DOHH2 (cell line): Measurements from ENCODE around the gene HMCN2.

Source experiments
- H3F3A ChIP-seq: fragments of 200-600 bp; sonication (generic), shearing (Covaris generic); 2 replicates; pipeline ENCODE4 v1.6.0; 2016; ENCODE audit warnings: antibody characterized with exemption, mild to moderate bottlenecking; ENCODE audit not compliant: control insufficient read depth, insufficient read depth
- H3K27ac ChIP-seq: fragments of 200-600 bp; sonication (generic); 2 replicates; pipeline ENCODE4 v1.5.1; 2014; ENCODE audit warnings: low read depth, mild to moderate bottlenecking, low read length, moderate library complexity
- H3K27me3 ChIP-seq: fragments of 200-600 bp; sonication (generic); 2 replicates; pipeline ENCODE4 v1.6.1; 2014; ENCODE audit warnings: mild to moderate bottlenecking, low read length, mixed read lengths; ENCODE audit not compliant: control insufficient read depth
- H3K36me3 ChIP-seq: fragments of 200-600 bp; sonication (generic); 2 replicates; pipeline ENCODE4 v1.6.1; 2014; ENCODE audit warnings: mild to moderate bottlenecking, low read length, moderate library complexity, mixed read lengths; ENCODE audit not compliant: control insufficient read depth
- H3K4me1 ChIP-seq: fragments of 200-600 bp; sonication (generic); 2 replicates; pipeline ENCODE4 v1.6.1; 2014; ENCODE audit warnings: mild to moderate bottlenecking, low read length, mixed read lengths; ENCODE audit not compliant: control insufficient read depth
- H3K4me2 ChIP-seq: fragments of 200-600 bp; sonication (generic); 2 replicates; pipeline ENCODE4 v1.6.0; 2014; ENCODE audit warnings: mild to moderate bottlenecking, low read length, moderate library complexity
- H3K4me3 ChIP-seq: fragments of 200-600 bp; sonication (generic); 2 replicates; pipeline ENCODE4 v1.5.1; 2014; ENCODE audit warnings: mild to moderate bottlenecking, low read length, mixed read lengths
- H3K79me2 ChIP-seq: fragments of 200-600 bp; sonication (generic); 2 replicates; pipeline ENCODE4 v1.6.1; 2014; ENCODE audit warnings: mild to moderate bottlenecking, low read length, mixed read lengths; ENCODE audit not compliant: control insufficient read depth
- H3K9me2 ChIP-seq: fragments of 200-600 bp; sonication (generic); replicated peaks from 2 replicates; pipeline ENCODE4 v1.6.1; 2014; ENCODE audit warnings: mild to moderate bottlenecking, low read length, mixed read lengths; ENCODE audit not compliant: control insufficient read depth
- H3K9me3 ChIP-seq: fragments of 200-600 bp; sonication (generic); 2 replicates; pipeline ENCODE4 v1.6.1; 2014; ENCODE audit warnings: antibody characterized with exemption, low read length, mixed read lengths; ENCODE audit not compliant: control insufficient read depth, insufficient read depth
- H4K20me1 ChIP-seq: fragments of 200-600 bp; sonication (generic); 2 replicates; pipeline ENCODE4 v1.6.0; 2014; ENCODE audit warnings: low read depth, mild to moderate bottlenecking, antibody characterized with exemption, low read length, moderate library complexity; ENCODE audit not compliant: control insufficient read depth, insufficient read depth
- EZH2phosphoT487 ChIP-seq: fragments of 200-600 bp; sonication (generic); IDR thresholded peaks from 2 replicates; pipeline ENCODE4 v1.6.1; 2017; ENCODE audit warnings: borderline replicate concordance, mild to moderate bottlenecking, antibody characterized with exemption, low read length, moderate library complexity, mixed read lengths
- TF ChIP-seq, protein P1 (sequence below): fragments of 200-600 bp; sonication (generic); IDR thresholded peaks from one replicate; pipeline ENCODE4 v1.5.1; 2014; ENCODE audit warnings: antibody characterized with exemption, mild to moderate bottlenecking, low read depth, low read length; ENCODE audit not compliant: poor library complexity, severe bottlenecking

The HMCN2 gene

DNA sequence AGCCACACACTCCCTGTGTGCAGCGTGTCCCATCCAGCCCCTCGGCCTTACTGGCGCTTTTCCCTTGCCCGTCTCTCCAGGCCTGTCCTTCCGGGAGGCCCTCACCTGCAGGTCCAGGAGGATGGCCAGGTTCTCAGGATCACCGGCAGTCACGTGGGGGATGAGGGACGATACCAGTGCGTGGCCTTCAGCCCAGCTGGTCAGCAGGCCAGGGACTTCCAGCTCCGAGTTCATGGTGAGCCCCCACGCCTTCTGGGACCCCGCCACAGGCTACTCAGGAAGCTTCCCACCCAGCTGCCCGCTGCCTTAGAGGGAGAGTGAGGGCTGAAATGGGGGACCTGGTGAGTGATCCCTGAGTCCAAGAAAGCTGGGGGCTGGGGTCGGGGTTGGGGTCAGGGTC, 85.8 kb downstream of the HMCN2 start:
- Histone ChIP-seq H4K20me1 (no peaks in the 10 kb centered on the region), H3K36me3 (no peaks in the 10 kb centered on the region), H3K79me2 (no peaks in the 10 kb centered on the region), H3K4me2 (no peak overlapping the region), H3F3A (no peaks in the 10 kb centered on the region), H3K9me2 (no peaks in the 10 kb centered on the region), H3K4me1 (peaks cover 5% of the 10 kb centered on the region; the same call in 1 of the 2 replicates), H3K9me3 (no peaks in the 10 kb centered on the region), H3K4me3 (no peak overlapping the region), H3K27ac (no peak overlapping the region), H3K27me3 (no peaks in the 10 kb centered on the region)
- TF ChIP-seq, protein P1, sequence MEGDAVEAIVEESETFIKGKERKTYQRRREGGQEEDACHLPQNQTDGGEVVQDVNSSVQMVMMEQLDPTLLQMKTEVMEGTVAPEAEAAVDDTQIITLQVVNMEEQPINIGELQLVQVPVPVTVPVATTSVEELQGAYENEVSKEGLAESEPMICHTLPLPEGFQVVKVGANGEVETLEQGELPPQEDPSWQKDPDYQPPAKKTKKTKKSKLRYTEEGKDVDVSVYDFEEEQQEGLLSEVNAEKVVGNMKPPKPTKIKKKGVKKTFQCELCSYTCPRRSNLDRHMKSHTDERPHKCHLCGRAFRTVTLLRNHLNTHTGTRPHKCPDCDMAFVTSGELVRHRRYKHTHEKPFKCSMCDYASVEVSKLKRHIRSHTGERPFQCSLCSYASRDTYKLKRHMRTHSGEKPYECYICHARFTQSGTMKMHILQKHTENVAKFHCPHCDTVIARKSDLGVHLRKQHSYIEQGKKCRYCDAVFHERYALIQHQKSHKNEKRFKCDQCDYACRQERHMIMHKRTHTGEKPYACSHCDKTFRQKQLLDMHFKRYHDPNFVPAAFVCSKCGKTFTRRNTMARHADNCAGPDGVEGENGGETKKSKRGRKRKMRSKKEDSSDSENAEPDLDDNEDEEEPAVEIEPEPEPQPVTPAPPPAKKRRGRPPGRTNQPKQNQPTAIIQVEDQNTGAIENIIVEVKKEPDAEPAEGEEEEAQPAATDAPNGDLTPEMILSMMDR = no peak
- TF ChIP-seq EZH2phosphoT487 = no peak

DNA sequence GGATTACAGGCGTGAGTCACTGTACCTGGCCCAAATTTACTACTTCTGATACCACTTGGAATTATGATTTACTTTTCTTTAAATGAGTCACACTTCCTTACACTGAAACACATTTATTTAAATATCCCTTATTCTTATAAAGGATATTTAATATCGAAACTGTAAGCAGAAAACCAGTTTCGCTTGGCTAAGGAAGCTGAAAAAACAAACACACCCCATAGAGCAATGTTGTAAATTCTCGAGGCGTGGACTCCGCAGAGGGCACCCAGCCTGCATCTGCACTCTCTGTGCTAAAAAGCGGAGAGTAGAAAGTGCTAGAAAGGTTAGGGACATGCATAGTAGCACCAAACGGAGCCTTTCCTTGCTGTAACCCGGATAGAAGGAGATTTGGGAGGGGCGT, 86.5 kb downstream of the HMCN2 start:
- no peaks in the 10 kb centered on the region for H3K9me2 ChIP-seq
- H3K4me2 ChIP-seq = no peak overlapping the region
- H3K27me3 ChIP-seq = no peaks in the 10 kb centered on the region
- H3K79me2 ChIP-seq = no peaks in the 10 kb centered on the region
- H3K4me1 ChIP-seq = peaks cover 5% of the 10 kb centered on the region; the same call in 1 of the 2 replicates
- TF ChIP-seq, protein P1 = no peak
- TF ChIP-seq EZH2phosphoT487 = no peak
- no peak overlapping the region for H3K4me3 ChIP-seq
- no peaks in the 10 kb centered on the region for H4K20me1 ChIP-seq
- H3K27ac ChIP-seq = no peak overlapping the region
- no peaks in the 10 kb centered on the region for H3K36me3 ChIP-seq
- no peaks in the 10 kb centered on the region for H3F3A ChIP-seq
- no peaks in the 10 kb centered on the region for H3K9me3 ChIP-seq

DNA sequence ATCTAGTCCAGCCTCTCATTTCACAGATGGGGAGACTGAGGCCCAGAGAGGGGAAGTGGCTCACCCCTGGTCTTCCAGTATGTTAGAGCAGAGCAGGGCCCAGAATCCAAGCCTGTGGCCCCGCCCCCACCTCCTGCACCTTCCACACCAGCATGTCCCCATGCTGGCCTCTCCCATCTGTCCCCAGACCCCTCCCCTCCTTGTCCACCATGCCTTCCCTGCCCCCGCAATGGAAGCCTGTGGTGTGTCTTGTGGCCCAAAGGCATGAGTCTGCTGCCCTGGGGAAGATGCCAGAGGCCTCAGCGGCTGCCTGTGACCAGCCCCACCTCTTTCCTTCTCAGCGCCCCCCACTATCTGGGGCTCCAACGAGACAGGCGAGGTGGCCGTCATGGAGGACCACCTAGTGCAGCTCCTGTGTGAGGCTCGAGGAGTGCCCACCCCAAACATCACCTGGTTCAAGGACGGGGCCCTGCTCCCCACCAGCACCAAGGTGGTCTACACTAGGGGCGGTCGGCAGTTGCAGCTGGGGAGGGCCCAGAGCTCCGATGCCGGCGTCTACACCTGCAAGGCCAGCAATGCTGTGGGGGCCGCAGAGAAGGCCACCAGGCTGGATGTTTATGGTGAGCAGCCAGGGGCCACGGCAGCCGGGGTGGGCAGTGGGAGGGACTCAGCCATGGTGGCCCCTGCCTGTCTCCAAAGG, 87.2 kb downstream of the HMCN2 start:
- Histone ChIP-seq H3K27ac (no peak overlapping the region), H3K9me3 (no peaks in the 10 kb centered on the region), H3F3A (no peaks in the 10 kb centered on the region), H3K4me2 (no peak overlapping the region), H3K4me3 (no peak overlapping the region), H4K20me1 (no peaks in the 10 kb centered on the region), H3K4me1 (peaks cover 5% of the 10 kb centered on the region; the same call in 1 of the 2 replicates), H3K9me2 (no peaks in the 10 kb centered on the region), H3K36me3 (no peaks in the 10 kb centered on the region), H3K27me3 (no peaks in the 10 kb centered on the region), H3K79me2 (no peaks in the 10 kb centered on the region)
- no peak for TF ChIP-seq EZH2phosphoT487
- TF ChIP-seq, protein P1 = no peak
